GM18526 (cell line): ENCODE measurements around the gene SCUBE3.

Experiments used
- POLR2A ChIP-seq: IDR thresholded peaks from 3 replicates; pipeline ENCODE4 v1.6.1; 2011; ENCODE audit not compliant: insufficient read length; ENCODE audit errors: extremely low read depth

The SCUBE3 gene

DNA sequence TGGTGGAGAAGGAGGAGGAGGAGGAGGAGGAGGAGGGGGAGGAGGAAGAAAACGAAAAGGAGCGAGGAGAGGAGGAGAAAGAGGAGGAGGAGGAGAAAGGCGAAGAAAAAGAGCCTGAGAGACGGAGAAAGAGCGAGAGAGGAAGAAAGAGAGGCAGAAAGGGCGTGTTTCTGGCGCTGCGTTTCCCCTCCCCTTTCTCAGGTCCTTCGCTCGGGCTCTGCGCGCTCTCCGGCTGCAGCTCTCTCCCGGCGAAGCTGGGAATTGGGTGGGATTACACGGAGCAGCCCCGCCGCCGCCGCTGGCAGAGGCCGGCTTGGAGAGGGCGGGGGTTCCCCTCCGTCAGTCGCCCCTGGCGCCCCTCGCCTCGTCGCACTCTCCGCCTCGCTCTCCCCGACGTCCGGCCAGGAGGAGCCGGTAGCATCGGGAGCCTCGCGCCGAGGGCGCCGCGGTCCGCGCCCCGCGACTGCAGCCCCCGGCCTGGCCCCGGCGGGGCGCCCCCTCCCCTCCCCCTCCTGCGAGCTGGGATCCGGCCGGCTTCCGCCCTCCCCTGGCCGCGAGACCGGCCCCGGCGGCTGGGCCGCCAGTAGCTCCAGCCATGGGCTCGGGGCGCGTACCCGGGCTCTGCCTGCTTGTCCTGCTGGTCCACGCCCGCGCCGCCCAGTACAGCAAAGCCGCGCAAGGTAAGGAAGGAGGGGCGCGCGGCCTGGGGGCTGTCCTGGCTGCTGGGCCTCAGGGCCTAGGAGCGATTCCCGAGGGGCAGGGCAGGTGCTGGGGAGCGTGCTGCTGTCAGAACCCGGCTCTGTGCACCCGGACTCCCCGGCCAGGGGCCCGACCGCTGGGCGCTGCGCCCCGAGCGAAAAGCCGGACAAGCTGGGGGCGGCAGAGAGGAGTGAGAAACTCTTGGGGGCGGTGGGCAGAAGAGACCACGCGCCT, at the start of gene SCUBE3:
SCUBE3 (plus strand) TSS at position 133 of the 933 bp plus-strand sequence; CDS start at position 596, 463 bp downstream.
- TF ChIP-seq POLR2A = no peak

DNA sequence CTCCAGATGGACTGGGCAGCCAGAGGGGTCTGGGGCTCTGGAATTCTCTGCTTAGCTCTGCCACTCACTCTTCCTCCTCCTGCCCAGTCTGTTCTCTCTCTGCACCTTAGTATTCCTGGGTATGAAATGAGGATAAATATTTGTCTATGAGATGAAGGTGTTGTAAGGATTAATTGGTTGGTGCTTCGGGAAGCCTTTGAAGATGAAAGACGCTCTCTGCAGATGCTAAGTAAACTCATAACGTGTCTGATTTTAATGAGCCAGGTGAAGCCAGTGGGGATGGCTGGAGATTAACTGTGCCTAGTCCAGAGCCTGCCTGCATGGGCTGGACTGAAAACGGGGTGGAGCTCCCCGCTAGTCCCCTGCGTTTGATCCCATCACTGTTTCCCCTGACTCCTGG, 49.5 kb upstream of the SCUBE3 start:
- TF ChIP-seq POLR2A = no peak

DNA sequence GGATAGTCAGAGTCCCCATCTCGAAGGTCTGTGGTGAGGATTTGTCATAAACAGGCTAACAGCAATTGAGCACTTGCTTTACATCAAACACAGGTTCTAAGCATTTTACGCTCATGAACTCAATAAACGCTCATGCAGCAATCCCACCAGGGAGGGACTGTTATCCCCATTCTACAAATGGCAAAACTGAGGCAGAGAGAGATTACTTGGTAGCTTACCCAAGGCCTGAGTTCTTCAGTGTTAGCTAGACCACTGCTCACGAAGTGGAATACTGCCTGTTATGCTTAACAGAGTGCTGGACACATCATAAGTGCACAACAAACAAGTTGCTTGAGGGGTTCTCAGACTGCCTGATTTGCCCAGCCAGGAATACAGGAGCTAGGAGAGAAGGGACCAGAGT, 48.9 kb upstream of the SCUBE3 start:
- no peak for TF ChIP-seq POLR2A

DNA sequence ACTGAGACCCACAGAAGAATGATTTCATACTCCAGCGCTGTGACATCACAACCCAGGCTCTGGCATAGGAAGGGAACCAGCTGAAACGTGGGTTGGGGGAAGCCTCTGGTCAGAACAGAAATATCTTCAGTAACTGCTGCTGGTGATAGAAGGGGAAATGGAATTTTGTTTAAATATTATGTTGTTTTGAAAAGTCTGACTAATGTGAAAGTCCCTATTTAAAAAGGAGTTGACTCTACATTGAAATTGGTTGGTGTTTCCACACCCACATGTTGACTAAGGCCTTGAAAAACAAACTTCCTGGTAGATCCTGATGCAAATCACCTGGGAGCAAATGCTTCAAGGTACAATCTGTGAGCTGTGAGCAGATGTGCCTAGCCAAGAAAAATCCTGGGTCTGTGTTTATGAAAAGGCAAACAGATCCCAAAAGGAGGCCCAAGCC, 48.1 kb upstream of the SCUBE3 start:
- no peak for TF ChIP-seq POLR2A

DNA sequence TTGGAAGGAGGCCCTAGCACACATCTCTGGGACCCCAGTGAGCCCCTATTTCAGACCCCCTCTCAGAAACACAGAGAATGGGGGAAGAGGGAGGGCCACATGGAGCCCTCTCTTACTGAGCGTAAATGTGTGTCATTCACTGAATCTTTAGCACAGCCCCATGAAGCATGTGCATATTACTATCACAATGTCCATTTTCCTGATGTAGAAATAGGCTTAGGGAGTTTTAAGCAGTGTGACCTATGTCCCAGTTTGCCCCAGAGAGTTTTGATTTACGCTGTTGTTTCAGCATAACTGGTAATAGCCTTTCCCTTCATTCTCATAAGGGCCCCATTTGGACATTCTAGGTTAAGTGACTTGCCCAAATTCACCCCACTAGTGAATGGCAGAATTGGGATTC, 47.6 kb upstream of the SCUBE3 start:
- no peak for TF ChIP-seq POLR2A

DNA sequence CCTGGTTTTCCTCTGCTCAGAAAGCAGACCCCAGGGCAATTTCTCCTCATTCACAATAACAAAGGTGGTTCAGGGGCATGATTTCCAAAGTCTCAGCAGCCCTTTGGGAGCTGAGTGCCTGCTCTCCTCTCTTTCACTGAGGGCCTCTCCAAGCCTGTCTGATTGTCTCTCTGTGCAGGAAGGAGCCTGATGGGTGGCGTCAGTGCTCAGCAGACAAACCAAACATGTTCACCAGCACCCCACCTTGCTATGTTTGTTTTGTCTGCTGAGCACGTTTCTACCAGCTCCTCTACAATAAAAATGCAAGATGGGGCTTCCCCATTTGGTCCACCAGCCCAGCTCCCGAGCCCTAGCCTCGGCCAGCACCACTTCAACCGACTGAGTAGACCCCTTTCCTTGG, 47.2 kb upstream of the SCUBE3 start:
- TF ChIP-seq POLR2A = no peak

DNA sequence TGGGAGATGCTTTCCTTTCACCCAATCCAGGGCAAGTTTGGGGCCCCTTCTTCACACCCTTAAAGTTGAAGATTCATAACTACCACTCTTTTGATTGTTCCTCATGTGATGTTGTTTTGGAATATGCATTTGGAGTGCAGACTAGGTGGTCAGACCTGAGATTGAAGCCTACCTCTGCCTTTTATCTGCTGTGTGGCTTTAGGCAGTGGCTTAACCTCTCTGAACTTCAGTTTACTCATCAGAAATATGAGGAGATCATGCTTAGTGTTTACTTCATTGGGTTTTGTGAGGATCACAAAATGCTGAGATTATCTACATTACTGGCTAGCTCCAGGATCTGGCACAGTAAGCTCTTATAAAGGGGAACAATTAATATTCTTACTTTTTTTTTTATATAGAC, 46.3 kb upstream of the SCUBE3 start:
- TF ChIP-seq POLR2A = no peak

DNA sequence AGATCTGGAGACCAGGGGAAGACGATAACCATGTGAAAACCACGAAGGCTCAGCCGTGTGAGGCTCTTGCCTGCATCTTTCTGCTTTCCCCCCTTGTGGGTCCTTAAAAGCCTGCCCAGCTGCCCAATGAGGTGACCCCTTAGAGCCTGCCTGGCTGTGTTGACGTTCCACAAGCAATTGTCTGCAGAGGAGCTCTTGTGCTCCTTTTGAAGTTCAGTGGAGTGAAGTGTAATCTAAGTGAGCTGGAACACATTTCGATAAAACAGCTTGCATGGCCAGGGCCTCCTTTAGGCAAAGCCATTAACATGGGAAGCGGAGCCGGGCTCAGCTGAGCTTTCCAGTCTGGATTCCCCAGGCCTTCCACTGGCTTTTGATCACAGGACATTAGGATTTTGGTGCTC, 45.3 kb upstream of the SCUBE3 start:
- TF ChIP-seq POLR2A = no peak

DNA sequence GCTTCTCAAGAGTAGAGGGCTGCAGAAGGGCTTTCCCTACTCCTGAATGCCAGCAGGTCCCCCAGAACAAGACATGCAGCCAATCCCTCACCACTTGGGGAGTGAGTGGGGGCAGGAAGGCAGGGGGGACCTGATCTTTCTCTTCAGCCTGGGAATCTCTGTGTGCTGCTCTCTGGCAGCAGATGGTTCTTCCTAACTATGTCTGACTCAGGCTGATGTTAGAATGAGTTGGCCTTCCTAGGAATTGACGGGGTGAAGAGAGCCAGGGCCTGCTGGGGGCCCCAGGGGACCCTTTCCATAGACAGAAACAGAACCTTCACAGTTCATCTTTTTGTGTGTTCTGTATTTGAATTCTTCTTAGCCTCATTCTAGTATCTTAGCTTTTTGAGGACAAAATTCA, 43.6 kb upstream of the SCUBE3 start:
- TF ChIP-seq POLR2A = no peak

DNA sequence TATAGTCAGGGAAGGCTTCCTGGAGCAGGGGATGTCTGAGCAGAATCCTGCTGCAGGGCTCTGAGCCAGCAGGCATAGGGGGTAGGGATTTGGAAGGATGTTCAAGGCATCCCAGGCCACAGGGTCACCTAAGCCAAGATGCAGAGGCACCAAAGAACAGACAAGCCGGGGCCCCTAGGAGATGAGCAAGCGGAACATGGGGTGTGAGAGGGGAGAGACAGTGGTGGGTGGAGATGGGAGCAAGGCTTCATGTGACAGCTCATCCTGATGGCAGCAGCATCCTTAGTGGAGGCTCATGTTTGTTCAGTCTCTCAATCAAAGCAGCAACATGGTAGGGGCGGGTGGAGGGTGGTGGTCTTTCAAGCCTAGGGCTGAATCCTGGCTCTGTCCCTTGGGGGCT, 42.9 kb upstream of the SCUBE3 start:
- TF ChIP-seq POLR2A = no peak

DNA sequence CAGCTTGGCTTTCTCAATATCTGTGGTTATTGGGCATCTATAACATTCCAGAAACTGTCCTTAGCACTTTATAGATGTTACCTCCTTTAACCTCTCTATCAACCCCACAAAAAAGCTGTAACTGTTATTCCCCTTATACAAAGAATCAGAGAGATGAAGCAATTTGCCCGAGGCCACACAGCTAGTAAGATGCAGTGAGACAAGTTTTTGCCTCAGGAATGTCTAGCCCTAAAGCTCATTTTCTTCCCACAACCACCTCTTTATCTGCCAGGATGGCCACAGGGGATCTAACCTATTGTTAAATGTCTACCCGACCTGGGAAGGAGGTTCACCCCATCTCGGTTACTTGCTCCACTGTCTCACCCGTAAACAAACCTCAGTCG, 40.7 kb upstream of the SCUBE3 start:
- TF ChIP-seq POLR2A = no peak

DNA sequence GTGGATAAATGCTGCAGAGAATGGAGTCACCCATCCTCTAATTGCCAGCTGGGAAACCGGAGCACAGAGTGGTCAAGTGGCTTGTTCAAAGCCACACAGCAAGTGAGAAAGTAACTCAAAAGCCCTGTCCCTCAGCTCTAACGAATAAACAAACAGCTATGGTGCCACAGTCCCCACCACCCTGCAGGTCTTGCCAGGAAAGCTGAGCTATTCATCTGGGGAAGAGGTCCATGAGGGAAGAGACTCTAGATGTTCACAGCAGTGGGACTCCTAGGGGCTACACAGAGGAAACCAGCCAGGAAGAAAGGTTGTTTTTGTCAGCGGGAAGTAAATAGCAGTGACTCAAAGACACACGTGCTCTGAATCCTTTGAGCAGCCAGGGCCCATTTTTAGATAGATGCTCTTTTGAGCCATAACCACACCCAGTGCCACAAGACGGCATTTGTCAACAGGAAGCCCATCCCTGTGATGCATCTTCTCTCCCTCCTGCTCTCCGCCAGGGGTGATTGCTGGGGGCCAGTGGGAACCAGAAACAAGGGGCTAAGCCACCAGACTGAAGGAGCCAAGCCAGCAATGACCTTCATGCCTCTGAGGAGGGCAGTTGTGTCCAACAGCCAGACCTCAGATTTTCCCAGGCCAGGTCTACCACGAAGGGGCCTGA, 40.2 kb upstream of the SCUBE3 start:
- no peak for TF ChIP-seq POLR2A

DNA sequence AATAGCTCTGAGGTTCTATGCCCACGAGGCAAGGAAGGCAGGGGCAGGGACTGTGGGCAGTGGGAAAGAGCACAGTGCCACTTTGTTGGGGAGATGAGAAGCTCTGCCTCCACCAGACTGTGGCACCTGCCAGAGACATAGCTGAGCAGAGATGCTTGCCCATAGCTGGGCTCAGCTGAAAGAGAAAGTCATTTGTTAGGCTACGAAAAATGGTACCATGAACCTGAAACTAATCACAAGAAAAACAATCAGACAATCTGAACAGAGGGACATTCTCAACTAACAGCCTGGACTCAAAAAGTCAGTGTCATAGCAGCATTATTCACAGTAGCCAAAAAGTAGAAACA, 39.7 kb upstream of the SCUBE3 start:
- TF ChIP-seq POLR2A = no peak

DNA sequence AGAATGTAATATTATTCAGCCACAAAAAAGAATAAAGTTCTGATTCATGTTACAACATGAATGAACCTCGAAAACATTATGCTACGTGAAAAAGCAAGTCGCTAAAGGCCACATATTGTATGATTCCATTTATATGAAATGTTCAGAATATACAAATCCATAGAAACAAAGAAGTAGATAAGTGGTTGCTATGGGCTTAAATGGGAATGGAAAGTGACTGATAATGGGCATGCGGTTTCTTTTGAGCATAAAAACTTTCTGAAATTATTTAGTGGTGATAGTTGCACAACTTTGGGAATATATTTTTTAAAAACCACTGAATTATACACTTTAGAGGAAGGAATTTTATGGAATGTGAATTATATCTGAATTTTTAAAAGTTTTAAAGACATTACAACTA, 39.3 kb upstream of the SCUBE3 start:
- TF ChIP-seq POLR2A = no peak

DNA sequence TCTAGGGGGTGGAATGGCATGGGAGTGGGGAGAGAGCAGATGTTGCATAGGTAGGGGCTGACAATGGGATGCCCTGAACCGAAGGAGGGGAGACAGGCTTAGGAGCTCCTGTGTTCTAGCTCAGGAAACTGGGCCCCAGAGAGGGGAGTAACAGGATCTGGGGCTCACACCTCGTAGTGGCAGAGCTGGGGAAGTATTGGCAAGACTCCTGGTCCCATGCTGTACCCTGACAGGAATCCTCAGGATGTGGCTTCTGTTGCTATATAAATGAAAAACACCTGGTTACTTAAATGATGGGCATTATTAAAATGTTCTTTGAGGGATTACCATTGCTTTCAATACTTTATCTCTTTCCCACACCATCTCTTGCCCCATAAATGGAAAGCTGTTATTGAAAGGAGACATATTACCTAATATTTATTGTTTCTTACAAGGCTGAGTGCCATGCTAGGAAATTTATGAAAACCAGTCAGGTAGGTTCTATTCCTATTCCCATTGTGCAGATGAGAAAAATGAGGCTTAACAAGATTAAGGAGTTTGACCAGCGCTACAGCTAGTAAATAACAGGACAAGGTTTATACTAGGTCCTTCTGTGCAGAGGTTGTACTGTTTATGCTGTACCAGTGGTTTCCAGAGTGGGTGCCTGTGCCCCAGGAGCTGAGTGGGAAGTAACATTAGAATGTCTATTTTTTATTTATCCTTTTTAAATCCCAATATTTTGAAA, 37.3 kb upstream of the SCUBE3 start:
- no peak for TF ChIP-seq POLR2A

DNA sequence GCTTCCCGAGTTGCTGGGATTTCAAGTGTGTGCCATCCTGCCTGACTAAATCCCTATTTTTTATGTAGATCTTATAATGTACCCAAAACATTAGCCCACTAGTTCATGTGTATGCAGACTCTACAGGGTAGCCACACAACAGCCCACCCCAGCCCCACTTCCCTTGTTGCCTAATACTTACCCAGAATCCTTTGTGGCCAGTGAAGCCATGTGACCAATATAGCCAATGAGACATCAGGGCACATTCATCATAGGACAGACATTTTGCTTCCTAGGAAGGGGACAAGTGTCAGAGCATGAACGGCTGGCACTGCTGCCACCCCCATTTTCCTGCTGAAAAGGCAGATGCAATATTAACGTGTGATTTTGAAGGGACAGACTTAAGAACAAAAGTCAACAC, 36.6 kb upstream of the SCUBE3 start:
- no peak for TF ChIP-seq POLR2A
